SK-N-SH (cell line): Measurements from ENCODE around the gene SLC9A2. TPM values are rescaled to one million over a fixed set of nuclear protein-coding genes. Genes with fewer than 3 reads are reported as not detected.

Experiments used
- CTCF ChIA-PET: fragments of 300-600, 350-600 bp; formaldehyde crosslinking; extraction: SDS; loops from one replicate; lab custom pipeline; 2021; lab: Yijun Ruan, JAX
- POLR2A ChIA-PET: fragments of 350-600 bp; sonication (Branson Sonifier 250); formaldehyde crosslinking; extraction: SDS; loops from one replicate; lab custom pipeline; 2020; ENCODE audit warnings: antibody characterized with exemption, inconsistent platforms; lab: Yijun Ruan, JAX
- DNase-seq: peaks from one replicate; pipeline ENCODE4 v3.0.0; 2012
- H2AFZ ChIP-seq: fragments of 200-600 bp; sonication (generic); 2 replicates; pipeline ENCODE4 v1.8.1; 2016; ENCODE audit warnings: antibody characterized with exemption, mild to moderate bottlenecking, low read depth
- H3F3A ChIP-seq: fragments of 200-600 bp; sonication (generic); replicated peaks from 2 replicates; pipeline ENCODE3; 2016; ENCODE audit warnings: antibody characterized with exemption, mild to moderate bottlenecking; ENCODE audit not compliant: insufficient read depth
- H3K27ac ChIP-seq, 2 experiments: fragments of 200-500 bp in 1 of 2; fragments of 200-600 bp in 1 of 2; sonication (Bioruptor generic) in 1 of 2; sonication (generic), shearing (Covaris generic) in 1 of 2; 2 replicates each; pipeline versions ENCODE4 v1.5.1 to v1.6.1; 2014 to 2016; ENCODE audit warnings: low read depth in 2 of 2, inconsistent platforms in 1 of 2, low read length in 1 of 2, mild to moderate bottlenecking in 1 of 2, mixed read lengths in 1 of 2
- H3K27me3 ChIP-seq: fragments of 200-600 bp; sonication (generic), shearing (Covaris generic); 2 replicates; pipeline ENCODE4 v1.6.1; 2016; ENCODE audit warnings: mixed run types; ENCODE audit not compliant: insufficient read depth
- H3K36me3 ChIP-seq, 2 experiments: fragments of 200-500 bp in 1 of 2; fragments of 200-600 bp in 1 of 2; sonication (Bioruptor generic) in 1 of 2; sonication (generic) in 1 of 2; replicated peaks in 1 of 2; 2 replicates each; pipeline versions ENCODE3 to v1.5.1; 2014 to 2016; ENCODE audit warnings: low read length in 1 of 2, mild to moderate bottlenecking in 1 of 2; ENCODE audit not compliant: insufficient read depth in 2 of 2, control insufficient read depth in 1 of 2
- H3K4me1 ChIP-seq, 2 experiments: fragments of 200-500 bp in 1 of 2; fragments of 200-600 bp in 1 of 2; sonication (Bioruptor generic) in 1 of 2; sonication (generic), shearing (Covaris generic) in 1 of 2; 2 replicates each; pipeline versions ENCODE4 v1.5.1 to v1.6.1; 2014 to 2016; ENCODE audit warnings: low read depth in 1 of 2, low read length in 1 of 2, mixed run types in 1 of 2; ENCODE audit not compliant: insufficient read depth in 2 of 2, control insufficient read depth in 1 of 2
- H3K4me2 ChIP-seq: fragments of 200-600 bp; sonication (generic), shearing (Covaris generic); 2 replicates; pipeline ENCODE4 v1.6.1; 2017; ENCODE audit warnings: mixed run types
- H3K4me3 ChIP-seq, 2 experiments: fragments of 200-500 bp in 1 of 2; fragments of 200-600 bp in 1 of 2; sonication (Bioruptor generic) in 1 of 2; sonication (generic), shearing (Covaris generic) in 1 of 2; 2 replicates each; pipeline versions ENCODE4 v1.5.1 to v1.8.1; 2014 to 2016; ENCODE audit warnings: low read depth in 2 of 2, inconsistent platforms in 1 of 2, low read length in 1 of 2, mild to moderate bottlenecking in 1 of 2, mixed read lengths in 1 of 2, moderate library complexity in 1 of 2
- H3K79me2 ChIP-seq: fragments of 200-600 bp; sonication (generic); 2 replicates; pipeline ENCODE4 v1.8.1; 2017; ENCODE audit warnings: mild to moderate bottlenecking; ENCODE audit not compliant: insufficient read depth
- H3K9ac ChIP-seq: fragments of 200-600 bp; sonication (generic); 2 replicates; pipeline ENCODE4 v1.6.1; 2017; ENCODE audit warnings: mixed run types
- H3K9me2 ChIP-seq: fragments of 200-600 bp; sonication (generic); 2 replicates; pipeline ENCODE4 v1.6.1; 2017; ENCODE audit warnings: mixed run types
- H3K9me3 ChIP-seq: fragments of 200-600 bp; sonication (generic); 2 replicates; pipeline ENCODE4 v1.6.1; 2017; ENCODE audit warnings: mixed run types, mild to moderate bottlenecking, moderate library complexity
- H4K20me1 ChIP-seq: fragments of 200-600 bp; sonication (generic); 2 replicates; pipeline ENCODE4 v1.6.1; 2017; ENCODE audit warnings: mild to moderate bottlenecking, mixed run types; ENCODE audit not compliant: insufficient read depth
- CHD2 ChIP-seq: fragments of 150-350 bp; IDR thresholded peaks from 2 replicates; pipeline ENCODE4 v1.6.1; 2018; ENCODE audit warnings: low read length; ENCODE audit not compliant: partially characterized antibody
- ELF1 ChIP-seq: IDR thresholded peaks from 2 replicates; pipeline ENCODE4 v1.4.0; 2012
- EP300 ChIP-seq, 2 experiments: IDR thresholded peaks; 2 replicates each; pipeline versions ENCODE4 v1.4.0 to v1.6.1; 2012; ENCODE audit warnings: borderline replicate concordance in 1 of 2, low read depth in 1 of 2, low read length in 1 of 2
- FOSL2 ChIP-seq: IDR thresholded peaks from 2 replicates; pipeline ENCODE4 v1.4.0; 2012; ENCODE audit warnings: low read depth, mild to moderate bottlenecking, moderate library complexity, borderline replicate concordance
- GABPA ChIP-seq: IDR thresholded peaks from 2 replicates; pipeline ENCODE4 v1.4.0; 2012; ENCODE audit warnings: low read depth, mild to moderate bottlenecking
- GATA2 ChIP-seq: sonication (generic); formaldehyde crosslinking; IDR thresholded peaks from 2 replicates; pipeline ENCODE4 v1.5.0; 2020; ENCODE audit warnings: mild to moderate bottlenecking, missing genetic modification reagents
- IRF3 ChIP-seq: fragments of 150-350 bp; IDR thresholded peaks from 2 replicates; pipeline ENCODE4 v1.6.1; 2016; ENCODE audit warnings: mild to moderate bottlenecking, low read depth, low read length
- JUND ChIP-seq: IDR thresholded peaks from 2 replicates; pipeline ENCODE4 v1.4.0; 2012
- MAX ChIP-seq: IDR thresholded peaks from 2 replicates; pipeline ENCODE4 v1.4.0; 2012; ENCODE audit warnings: low read depth
- MXI1 ChIP-seq: IDR thresholded peaks from 2 replicates; pipeline ENCODE4 v1.6.1; 2012; ENCODE audit warnings: mild to moderate bottlenecking, low read depth, low read length, improper control_type of control experiment
- NFIC ChIP-seq: IDR thresholded peaks from 2 replicates; pipeline ENCODE4 v1.4.0; 2012; ENCODE audit warnings: borderline replicate concordance
- NRF1 ChIP-seq: IDR thresholded peaks from 2 replicates; pipeline ENCODE4 v1.6.1; 2012; ENCODE audit warnings: low read depth, mild to moderate bottlenecking, low read length
- PBX3 ChIP-seq: IDR thresholded peaks from 2 replicates; pipeline ENCODE4; 2012
- RCOR1 ChIP-seq: fragments of 150-350 bp; IDR thresholded peaks from 2 replicates; pipeline ENCODE4 v1.6.1; 2017; ENCODE audit warnings: antibody characterized with exemption, low read length
- RXRA ChIP-seq: IDR thresholded peaks from 2 replicates; pipeline ENCODE4 v1.4.0; 2012; ENCODE audit warnings: low read depth, mild to moderate bottlenecking, borderline replicate concordance
- SIN3A ChIP-seq: IDR thresholded peaks from 2 replicates; pipeline ENCODE4 v1.6.1; 2012; ENCODE audit warnings: low read depth, mild to moderate bottlenecking, low read length, moderate library complexity, borderline replicate concordance
- SMC3 ChIP-seq: IDR thresholded peaks from 2 replicates; pipeline ENCODE4 v1.6.1; 2012; ENCODE audit warnings: low read depth, low read length, improper control_type of control experiment
- TCF12 ChIP-seq: IDR thresholded peaks from 2 replicates; pipeline ENCODE4 v1.4.0; 2012
- TEAD4 ChIP-seq: IDR thresholded peaks from 2 replicates; pipeline ENCODE4 v1.4.0; 2012; ENCODE audit warnings: mild to moderate bottlenecking, borderline replicate concordance; ENCODE audit not compliant: insufficient read depth
- USF1 ChIP-seq: IDR thresholded peaks from 2 replicates; pipeline ENCODE4 v1.4.0; 2012; ENCODE audit warnings: low read depth, borderline replicate concordance
- YY1 ChIP-seq: IDR thresholded peaks from 2 replicates; pipeline ENCODE4 v1.4.0; 2012; ENCODE audit warnings: low read depth, mild to moderate bottlenecking
- WGBS: methylation state at CpG from one replicate; pipeline ENCODE4 v1.1.6; 2017; ENCODE audit warnings: low lambda C conversion rate; 5-methylcytosine and 5-hydroxymethylcytosine counted together
- polyA plus RNA-seq, 3 experiments: library from polyadenylated mRNA; depleted of rRNA; stranded (reverse); fragments of >200 nt; gene quantifications; 2 replicates each; pipeline ENCODE4 v1.2.3, GENCODE V29; 2012

The SLC9A2 gene
- polyA plus RNA-seq, 1 of the 3 experiments (the other 2 are of a cell fraction), result not detected

GRCh38 chr2:102736110-102736409, 116.7 kb downstream of the SLC9A2 start:
- no peaks in the 10 kb centered on the region for H3F3A ChIP-seq
- DNase-seq, result peak; percentile 64
- 16% methylated on average over 6 of the region's 6 CpGs for WGBS
- H4K20me1 ChIP-seq, result no peaks in the 10 kb centered on the region
- H3K9ac ChIP-seq, result peak overlapping the region; percentile 51; the same call in 1 of the 2 replicates
- peaks cover 0 to 11% of the 10 kb centered on the region in 2 experiments for H3K36me3 ChIP-seq
- H2AFZ ChIP-seq, result peak overlapping the region; percentile 98
- peak overlapping the region; percentile 89 for H3K4me2 ChIP-seq
- CTCF ChIA-PET, result interaction anchor here (1.4 to 4.3 kb wide), 4 partner anchors 10 to 137 kb away, joined by 3 to 43 read pairs (median 6); no protein-coding TSS in a partner anchor
- H3K4me3 ChIP-seq, result peak overlapping the region; percentile 75 to 98
- no peaks in the 10 kb centered on the region for H3K9me3 ChIP-seq
- no peaks in the 10 kb centered on the region for H3K9me2 ChIP-seq
- H3K27ac ChIP-seq, result no peak overlapping the region; a peak in 1 of 4 replicates
- H3K4me1 ChIP-seq, result peaks cover 0 to 15% of the 10 kb centered on the region in 2 experiments; a peak in 2 of 4 replicates
- TF ChIP-seq RXRA (no peak), USF1 (no peak), MAX (no peak), TEAD4 (no peak), SMC3 (no peak), IRF3 (no peak)
- no peaks in the 10 kb centered on the region for H3K27me3 ChIP-seq
- no peaks in the 10 kb centered on the region for H3K79me2 ChIP-seq
- POLR2A ChIA-PET, result interaction anchor here (0.6 kb wide), 1 partner anchor 37 kb away, joined by 3 read pairs; no protein-coding TSS in a partner anchor

GRCh38 chr2:102736410-102737409, 117.4 kb downstream of the SLC9A2 start:
- WGBS, result 2% methylated on average over 29 of the region's 52 CpGs
- H3K4me3 ChIP-seq, result peak overlapping the region; percentile 75 to 98
- H3K27ac ChIP-seq, result peak overlapping the region in 1 of 2 experiments; percentile 75; a peak in 1 of 4 replicates
- peak; percentile 90 for TF ChIP-seq NRF1
- no peak for TF ChIP-seq TEAD4
- TF ChIP-seq RCOR1, result peak; percentile 38; the same call in 1 of the 2 replicates
- no peak for TF ChIP-seq JUND
- no peak for TF ChIP-seq FOSL2
- TF ChIP-seq YY1, result no peak
- TF ChIP-seq EP300 (IDR thresholded peaks at IDR 0.05; ENCODE audit: borderline replicate concordance in 1 of 2, low read depth in 1 of 2, low read length in 1 of 2), result no peak
- TF ChIP-seq ELF1, result peak; percentile 71
- TF ChIP-seq PBX3, result no peak
- no peak for TF ChIP-seq SIN3A
- no peak for TF ChIP-seq TCF12
- TF ChIP-seq MXI1, result peak; percentile 65
- no peak for TF ChIP-seq SMC3
- no peak for TF ChIP-seq USF1
- TF ChIP-seq GATA2 (CRISPR knock-in tag), result no peak
- TF ChIP-seq CHD2, result no peak
- no peak for TF ChIP-seq NFIC
- TF ChIP-seq GABPA, result peak; percentile 55; the same call in 1 of the 2 replicates
- peak; percentile 62; the same call in 1 of the 2 replicates for TF ChIP-seq MAX

More at GRCh38 chr2:102736410-102737409, 117.4 kb downstream of the SLC9A2 start:
- Histone ChIP-seq H3K4me2 (peak overlapping the region; percentile 89), H3K79me2 (no peaks in the 10 kb centered on the region), H3K36me3 (peaks cover 0 to 5% of the 10 kb centered on the region in 2 experiments), H4K20me1 (no peaks in the 10 kb centered on the region), H3F3A (no peaks in the 10 kb centered on the region), H3K9me3 (no peaks in the 10 kb centered on the region), H3K9ac (peak overlapping the region; percentile 51), H3K4me1 (peaks cover 0 to 15% of the 10 kb centered on the region in 2 experiments; a peak in 2 of 4 replicates), H3K27me3 (no peaks in the 10 kb centered on the region), H3K9me2 (no peaks in the 10 kb centered on the region), H2AFZ (peak overlapping the region; percentile 98)
- CTCF ChIA-PET, result interaction anchor here (0.7 to 4.3 kb wide), 7 partner anchors 10 to 136 kb away, joined by 3 to 43 read pairs (median 3); no protein-coding TSS in a partner anchor
- peak; percentile 94 for DNase-seq
- POLR2A ChIA-PET, result interaction anchor here (0.6 to 1.0 kb wide), 2 partner anchors 37 to 90 kb away, joined by 3 read pairs; no protein-coding TSS in a partner anchor
